GM08714 (cell line): Measurements from ENCODE around the gene BCL2L13.

ENCODE experiments used
- H3K4me3 ChIP-seq: fragments of 200-500 bp; sonication (Bioruptor generic); 2 replicates; pipeline ENCODE4 v1.5.1; 2014; ENCODE audit warnings: mild to moderate bottlenecking, low read length, inconsistent platforms
- ZNF274 ChIP-seq: IDR thresholded peaks from 2 replicates; pipeline ENCODE4 v1.6.1; 2012; ENCODE audit warnings: mild to moderate bottlenecking, low read depth, low read length

The BCL2L13 gene

GRCh38 chr22:17698948-17699347, 60.4 kb downstream of the BCL2L13 start:
- no peak for TF ChIP-seq ZNF274

GRCh38 chr22:17699696-17700340, 61.3 kb downstream of the BCL2L13 start:
- TF ChIP-seq ZNF274: no peak
- H3K4me3 ChIP-seq: no peak overlapping the region

More at GRCh38 chr22:17698948-17699347, 60.4 kb downstream of the BCL2L13 start:
- H3K4me3 ChIP-seq: no peak overlapping the region

GRCh38 chr22:17700778-17701177, 62.2 kb downstream of the BCL2L13 start:
- H3K4me3 ChIP-seq: no peak overlapping the region
- TF ChIP-seq ZNF274: no peak

GRCh38 chr22:17703811-17704210, 65.3 kb downstream of the BCL2L13 start:
- H3K4me3 ChIP-seq: no peak overlapping the region
- TF ChIP-seq ZNF274: no peak

- peak overlapping the region; percentile 51; the same call in 1 of the 2 replicates for H3K4me3 ChIP-seq
- TF ChIP-seq ZNF274: no peak
Observed at GRCh38 chr22:17705546-17705945, 67.0 kb downstream of the BCL2L13 start.

- H3K4me3 ChIP-seq: peak overlapping the region; percentile 65
- TF ChIP-seq ZNF274: no peak
Observed at GRCh38 chr22:17705951-17706900, 67.7 kb downstream of the BCL2L13 start.

GRCh38 chr22:17706947-17707346, 68.4 kb downstream of the BCL2L13 start:
- TF ChIP-seq ZNF274: no peak
- peak overlapping the region; percentile 65 for H3K4me3 ChIP-seq

- no peak for TF ChIP-seq ZNF274
- no peak overlapping the region; the same call in 1 of the 2 replicates for H3K4me3 ChIP-seq
Observed at GRCh38 chr22:17707526-17707925, 69.0 kb downstream of the BCL2L13 start.

- TF ChIP-seq ZNF274: no peak
- no peak overlapping the region for H3K4me3 ChIP-seq
Observed at GRCh38 chr22:17710023-17710422, 71.5 kb downstream of the BCL2L13 start.

- no peak overlapping the region for H3K4me3 ChIP-seq
- no peak for TF ChIP-seq ZNF274
Observed at GRCh38 chr22:17712441-17712840, 73.9 kb downstream of the BCL2L13 start.

- H3K4me3 ChIP-seq: no peak overlapping the region
- TF ChIP-seq ZNF274: no peak
Observed at GRCh38 chr22:17716529-17716928, 78.0 kb downstream of the BCL2L13 start.

- H3K4me3 ChIP-seq: no peak overlapping the region
- TF ChIP-seq ZNF274: no peak
Observed at GRCh38 chr22:17717708-17718107, 79.2 kb downstream of the BCL2L13 start.

- no peak for TF ChIP-seq ZNF274
- no peak overlapping the region for H3K4me3 ChIP-seq
Observed at GRCh38 chr22:17719911-17720310, 81.4 kb downstream of the BCL2L13 start.

- no peak for TF ChIP-seq ZNF274
- no peak overlapping the region for H3K4me3 ChIP-seq
Observed at GRCh38 chr22:17724241-17724640, 85.7 kb downstream of the BCL2L13 start.

- no peak overlapping the region for H3K4me3 ChIP-seq
- TF ChIP-seq ZNF274: no peak
Observed at GRCh38 chr22:17724678-17725499, 86.3 kb downstream of the BCL2L13 start.
